PC-9 (cell line): ENCODE data around the gene HES2. TPM values are rescaled to one million over a fixed set of nuclear protein-coding genes. Genes with fewer than 3 reads are reported as not detected.

Experiments
- BruUV-seq: library from RNA; stranded (reverse); fragments of 400-500 nt; replicated peaks from 2 replicates; lab custom pipeline; 2021; lab: Mats Ljungman, UMichigan
- CTCF ChIA-PET: fragments of 300-600 bp; sonication (Branson Sonifier 250); formaldehyde crosslinking; loops from one replicate; lab custom pipeline; 2022; ENCODE audit warnings: antibody characterized with exemption; lab: Charles Lee
- POLR2A ChIA-PET: fragments of 300-600 bp; sonication (Branson Sonifier 250); formaldehyde crosslinking; loops from one replicate; lab custom pipeline; 2022; ENCODE audit warnings: antibody characterized with exemption; ENCODE audit not compliant: unreplicated experiment; lab: Charles Lee
- DNase-seq, 2 experiments: peaks; one replicate each; pipeline versions ENCODE4 v3.0.0 to v3.0.0-alpha.2; 2015 to 2022; ENCODE audit warnings: mixed read lengths in 1 of 2
- H2AFZ ChIP-seq: fragments of 200-600 bp; sonication (generic); 2 replicates; pipeline ENCODE4 v1.8.1; 2017; ENCODE audit warnings: antibody characterized with exemption
- H3F3A ChIP-seq: fragments of 200-600 bp; sonication (generic); 2 replicates; pipeline ENCODE4 v1.8.1; 2017; ENCODE audit warnings: antibody characterized with exemption, mild to moderate bottlenecking, low read depth; ENCODE audit not compliant: insufficient read depth
- H3K27ac ChIP-seq: fragments of 200-600 bp; sonication (generic); 2 replicates; pipeline ENCODE4 v1.6.1; 2016; ENCODE audit warnings: mixed run types
- H3K27me3 ChIP-seq: fragments of 200-600 bp; sonication (generic); 2 replicates; pipeline ENCODE4 v1.6.1; 2016; ENCODE audit warnings: low read depth, mixed run types; ENCODE audit not compliant: insufficient read depth
- H3K36me3 ChIP-seq: fragments of 200-600 bp; sonication (generic); 2 replicates; pipeline ENCODE4 v1.6.1; 2016; ENCODE audit warnings: low read depth, mixed run types
- H3K4me1 ChIP-seq: fragments of 200-600 bp; sonication (generic); replicated peaks from 2 replicates; pipeline ENCODE4 v1.6.1; 2016; ENCODE audit warnings: mixed run types; ENCODE audit not compliant: insufficient read depth
- H3K4me2 ChIP-seq: fragments of 200-600 bp; sonication (generic); 2 replicates; pipeline ENCODE4 v1.6.1; 2017; ENCODE audit warnings: mixed run types
- H3K4me3 ChIP-seq: fragments of 200-600 bp; sonication (generic); 2 replicates; pipeline ENCODE4 v1.6.1; 2016; ENCODE audit warnings: mixed run types
- H3K79me2 ChIP-seq: fragments of 200-600 bp; sonication (generic); 2 replicates; pipeline ENCODE4 v1.6.1; 2017; ENCODE audit warnings: low read depth, mixed run types
- H3K9me2 ChIP-seq: fragments of 200-600 bp; sonication (generic); 2 replicates; pipeline ENCODE4 v1.8.1; 2017; ENCODE audit warnings: mild to moderate bottlenecking; ENCODE audit not compliant: insufficient read depth
- H3K9me3 ChIP-seq: fragments of 200-600 bp; sonication (generic); 2 replicates; pipeline ENCODE4 v1.8.1; 2016; ENCODE audit warnings: low read depth; ENCODE audit not compliant: insufficient read depth
- H4K20me1 ChIP-seq: fragments of 200-600 bp; sonication (generic); 2 replicates; pipeline ENCODE4 v1.8.1; 2017; ENCODE audit not compliant: insufficient read depth
- EZH2 ChIP-seq: fragments of 200-600 bp; sonication (generic); IDR thresholded peaks from 2 replicates; pipeline ENCODE4 v1.8.0; 2017; ENCODE audit warnings: antibody characterized with exemption, low read depth
- intact Hi-C: fragments of 100-400 bp; cut with micrococcal nuclease; formaldehyde crosslinking; loops from one replicate; pipeline ENCODE4 v1.10.0; 2022; ENCODE audit not compliant: unreplicated experiment
- total RNA-seq: library from RNA; stranded (reverse); gene quantifications from 2 replicates; pipeline ENCODE4 v1.2.3, GENCODE V29; 2021
- TF ChIP-seq, protein P1 (sequence below): fragments of 200-600 bp; sonication (generic); conservative IDR thresholded peaks from 2 replicates; pipeline ENCODE4 v1.6.1; 2017; ENCODE audit warnings: mixed run types, antibody characterized with exemption, mild to moderate bottlenecking, moderate library complexity

Gene HES2
- total RNA-seq, 1 experiment from 2014 or later: 2.1 TPM

GRCh38 chr1:6401673-6402072 lies 18.0 kb downstream of the HES2 start:
- H3K4me2 ChIP-seq: no peak overlapping the region
- H3K27ac ChIP-seq: no peak overlapping the region
- H3K9me3 ChIP-seq: no peaks in the 10 kb centered on the region
- no peaks in the 10 kb centered on the region for H3K27me3 ChIP-seq
- H3K9me2 ChIP-seq: no peaks in the 10 kb centered on the region
- ChIA-PET POLR2A (no interaction called here), CTCF (interaction anchor here (0.9 to 3.0 kb wide), 2 partner anchors 39 to 155 kb away, joined by 6 to 8 read pairs; no protein-coding TSS in a partner anchor)
- no peaks in the 10 kb centered on the region for H3K79me2 ChIP-seq
- H3K4me3 ChIP-seq: no peak overlapping the region
- H2AFZ ChIP-seq: no peak overlapping the region
- H3K36me3 ChIP-seq: no peaks in the 10 kb centered on the region
- no peaks in the 10 kb centered on the region; the same call in 1 of the 2 replicates for H3F3A ChIP-seq
- DNase-seq: peak in 1 of 2 experiments; percentile 65
- intact Hi-C loops: loop anchor here (5.0 to 10.0 kb wide), 2 partner anchors 139 to 347 kb away; partner anchors contain the start of gene GPR153
- no peaks in the 10 kb centered on the region for H4K20me1 ChIP-seq
- H3K4me1 ChIP-seq: peaks cover 8% of the 10 kb centered on the region; the same call in 1 of the 2 replicates
- BruUV-seq: no TSS peak
- TF ChIP-seq EZH2: no peak
- TF ChIP-seq, protein P1, sequence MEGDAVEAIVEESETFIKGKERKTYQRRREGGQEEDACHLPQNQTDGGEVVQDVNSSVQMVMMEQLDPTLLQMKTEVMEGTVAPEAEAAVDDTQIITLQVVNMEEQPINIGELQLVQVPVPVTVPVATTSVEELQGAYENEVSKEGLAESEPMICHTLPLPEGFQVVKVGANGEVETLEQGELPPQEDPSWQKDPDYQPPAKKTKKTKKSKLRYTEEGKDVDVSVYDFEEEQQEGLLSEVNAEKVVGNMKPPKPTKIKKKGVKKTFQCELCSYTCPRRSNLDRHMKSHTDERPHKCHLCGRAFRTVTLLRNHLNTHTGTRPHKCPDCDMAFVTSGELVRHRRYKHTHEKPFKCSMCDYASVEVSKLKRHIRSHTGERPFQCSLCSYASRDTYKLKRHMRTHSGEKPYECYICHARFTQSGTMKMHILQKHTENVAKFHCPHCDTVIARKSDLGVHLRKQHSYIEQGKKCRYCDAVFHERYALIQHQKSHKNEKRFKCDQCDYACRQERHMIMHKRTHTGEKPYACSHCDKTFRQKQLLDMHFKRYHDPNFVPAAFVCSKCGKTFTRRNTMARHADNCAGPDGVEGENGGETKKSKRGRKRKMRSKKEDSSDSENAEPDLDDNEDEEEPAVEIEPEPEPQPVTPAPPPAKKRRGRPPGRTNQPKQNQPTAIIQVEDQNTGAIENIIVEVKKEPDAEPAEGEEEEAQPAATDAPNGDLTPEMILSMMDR: no peak

- H3K27ac ChIP-seq: no peak overlapping the region
- H3K79me2 ChIP-seq: no peaks in the 10 kb centered on the region
Measured at GRCh38 chr1:6399294-6399693, 20.4 kb downstream of the HES2 start.

GRCh38 chr1:6397844-6398441 lies 21.8 kb downstream of the HES2 start:
- CTCF ChIA-PET: no interaction called here
- intact Hi-C loops: no loop called here

More at GRCh38 chr1:6399294-6399693, 20.4 kb downstream of the HES2 start:
- POLR2A ChIA-PET: no interaction called here
- Histone ChIP-seq H3K4me3 (no peak overlapping the region), H3F3A (no peaks in the 10 kb centered on the region; the same call in 1 of the 2 replicates), H2AFZ (no peak overlapping the region), H3K9me2 (no peaks in the 10 kb centered on the region), H3K4me1 (peaks cover 8% of the 10 kb centered on the region; the same call in 1 of the 2 replicates), H4K20me1 (no peaks in the 10 kb centered on the region), H3K36me3 (no peaks in the 10 kb centered on the region), H3K9me3 (no peaks in the 10 kb centered on the region), H3K27me3 (no peaks in the 10 kb centered on the region), H3K4me2 (no peak overlapping the region)
- DNase-seq: no peak
- no TSS peak for BruUV-seq
- TF ChIP-seq, protein P1: no peak
- TF ChIP-seq EZH2: no peak
- CTCF ChIA-PET: interaction anchor here (0.7 kb wide), 1 partner anchor 74 kb away, joined by 3 read pairs; no protein-coding TSS in a partner anchor
- intact Hi-C loops: no loop called here

More at GRCh38 chr1:6397844-6398441, 21.8 kb downstream of the HES2 start:
- H3K27me3 ChIP-seq: no peaks in the 10 kb centered on the region
- H3K4me2 ChIP-seq: no peak overlapping the region
- TF ChIP-seq, protein P1: no peak
- TF ChIP-seq EZH2: no peak
- H3K27ac ChIP-seq: no peak overlapping the region
- no peak for DNase-seq
- peaks cover 8% of the 10 kb centered on the region; the same call in 1 of the 2 replicates for H3K4me1 ChIP-seq
- H3K79me2 ChIP-seq: no peaks in the 10 kb centered on the region
- no peaks in the 10 kb centered on the region; the same call in 1 of the 2 replicates for H3F3A ChIP-seq
- no peaks in the 10 kb centered on the region for H3K9me2 ChIP-seq
- no peak overlapping the region for H2AFZ ChIP-seq
- BruUV-seq: no TSS peak
- no peaks in the 10 kb centered on the region for H3K36me3 ChIP-seq
- POLR2A ChIA-PET: no interaction called here
- no peaks in the 10 kb centered on the region for H4K20me1 ChIP-seq
- H3K4me3 ChIP-seq: no peak overlapping the region
- H3K9me3 ChIP-seq: no peaks in the 10 kb centered on the region
